GM21576 (cell line): ENCODE data around the gene ARHGAP31.
A peak's percentile ranks its signal among the peaks of the same experiment; 100 is the strongest.

Experiments
- ATAC-seq: cut with Tn5 transposase; IDR thresholded peaks from one replicate; pipeline ENCODE4 v1.9.1; 2021; ENCODE audit warnings: mild to moderate bottlenecking, moderate library complexity; ENCODE audit not compliant: unreplicated experiment

The ARHGAP31 gene

GRCh38 chr3:119378259-119378803 lies 84.1 kb downstream of the ARHGAP31 start:
- no peak for ATAC-seq

- no peak for ATAC-seq
Observed at GRCh38 chr3:119380697-119381096, 86.5 kb downstream of the ARHGAP31 start.

- no peak for ATAC-seq
Observed at GRCh38 chr3:119382134-119382533, 88.0 kb downstream of the ARHGAP31 start.

- ATAC-seq: no peak
Observed at GRCh38 chr3:119388577-119388976, 94.4 kb downstream of the ARHGAP31 start.

- ATAC-seq: peak; percentile 65
Observed at GRCh38 chr3:119395923-119396358, 101.8 kb downstream of the ARHGAP31 start.

- no peak for ATAC-seq
Observed at GRCh38 chr3:119396870-119397269, 102.7 kb downstream of the ARHGAP31 start.

- ATAC-seq: no peak
Observed at GRCh38 chr3:119400466-119400865, 106.3 kb downstream of the ARHGAP31 start.

GRCh38 chr3:119401069-119401468 lies 106.9 kb downstream of the ARHGAP31 start:
- ATAC-seq: peak; percentile 76

GRCh38 chr3:119401503-119402440 lies 107.6 kb downstream of the ARHGAP31 start:
- ATAC-seq: peak; percentile 54

GRCh38 chr3:119402791-119403190 lies 108.6 kb downstream of the ARHGAP31 start:
- no peak for ATAC-seq

- no peak for ATAC-seq
Observed at GRCh38 chr3:119403201-119403600, 109.0 kb downstream of the ARHGAP31 start.

GRCh38 chr3:119405315-119405714 lies 111.1 kb downstream of the ARHGAP31 start:
- ATAC-seq: no peak

GRCh38 chr3:119408243-119408950 lies 114.2 kb downstream of the ARHGAP31 start:
- ATAC-seq: no peak

GRCh38 chr3:119409844-119410243 lies 115.7 kb downstream of the ARHGAP31 start:
- ATAC-seq: no peak

GRCh38 chr3:119413603-119414280 lies 119.6 kb downstream of the ARHGAP31 start:
- ATAC-seq: no peak

- ATAC-seq: no peak
Observed at GRCh38 chr3:119416873-119417272, 122.7 kb downstream of the ARHGAP31 start.

GRCh38 chr3:119417771-119418512 lies 123.8 kb downstream of the ARHGAP31 start:
- no peak for ATAC-seq

GRCh38 chr3:119418641-119419040 lies 124.5 kb downstream of the ARHGAP31 start:
- no peak for ATAC-seq

GRCh38 chr3:119420196-119420595 lies 126.0 kb downstream of the ARHGAP31 start:
- ATAC-seq: no peak

- ATAC-seq: no peak
Observed at GRCh38 chr3:119427669-119428068, 133.5 kb downstream of the ARHGAP31 start.
